ENCODE measurements around the gene MST1.

DNA sequence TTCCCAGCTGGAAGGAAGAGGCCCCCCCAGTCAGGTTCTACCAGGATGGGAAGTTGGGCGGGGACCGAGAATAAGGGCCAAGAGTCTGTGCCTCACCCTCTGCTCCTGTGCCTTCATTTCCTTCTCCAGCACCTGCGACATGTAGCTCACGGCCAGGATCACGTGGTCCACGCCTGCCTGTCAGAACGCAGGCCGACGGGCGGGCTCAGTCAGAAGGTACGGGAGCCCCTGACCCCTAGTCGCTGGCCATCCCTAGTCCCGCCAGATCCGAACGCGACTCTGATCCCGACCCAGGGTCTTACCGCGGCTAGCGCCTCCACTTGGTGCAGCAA is 34.0 kb upstream of the MST1 start:
- TF ChIP-seq, protein P1, sequence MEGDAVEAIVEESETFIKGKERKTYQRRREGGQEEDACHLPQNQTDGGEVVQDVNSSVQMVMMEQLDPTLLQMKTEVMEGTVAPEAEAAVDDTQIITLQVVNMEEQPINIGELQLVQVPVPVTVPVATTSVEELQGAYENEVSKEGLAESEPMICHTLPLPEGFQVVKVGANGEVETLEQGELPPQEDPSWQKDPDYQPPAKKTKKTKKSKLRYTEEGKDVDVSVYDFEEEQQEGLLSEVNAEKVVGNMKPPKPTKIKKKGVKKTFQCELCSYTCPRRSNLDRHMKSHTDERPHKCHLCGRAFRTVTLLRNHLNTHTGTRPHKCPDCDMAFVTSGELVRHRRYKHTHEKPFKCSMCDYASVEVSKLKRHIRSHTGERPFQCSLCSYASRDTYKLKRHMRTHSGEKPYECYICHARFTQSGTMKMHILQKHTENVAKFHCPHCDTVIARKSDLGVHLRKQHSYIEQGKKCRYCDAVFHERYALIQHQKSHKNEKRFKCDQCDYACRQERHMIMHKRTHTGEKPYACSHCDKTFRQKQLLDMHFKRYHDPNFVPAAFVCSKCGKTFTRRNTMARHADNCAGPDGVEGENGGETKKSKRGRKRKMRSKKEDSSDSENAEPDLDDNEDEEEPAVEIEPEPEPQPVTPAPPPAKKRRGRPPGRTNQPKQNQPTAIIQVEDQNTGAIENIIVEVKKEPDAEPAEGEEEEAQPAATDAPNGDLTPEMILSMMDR (IDR thresholded peaks at IDR 0.05) = no peak
- TF ChIP-seq POLR2A (IDR thresholded peaks at IDR 0.05) = no peak
